HL-60 (cell line): ENCODE results near the gene SNX5.

Source experiments
- DNase-seq, 2 experiments: peaks; one replicate each; pipeline ENCODE4 v3.0.0-alpha.2; 2010 to 2020; ENCODE audit warnings: low read depth in 1 of 2, low spot score in 1 of 2
- H3K27ac ChIP-seq: fragments of 250-450 bp; sonication (Bioruptor Pico); replicated peaks from 2 replicates; pipeline ENCODE4 v1.5.1; 2020; ENCODE audit warnings: mild to moderate bottlenecking, moderate library complexity
- H3K27me3 ChIP-seq: fragments of 250-450 bp; sonication (Bioruptor Pico); 2 replicates; pipeline ENCODE4 v1.5.1; 2021; ENCODE audit warnings: mild to moderate bottlenecking, moderate library complexity; ENCODE audit not compliant: insufficient read depth, poor library complexity, severe bottlenecking
- H3K4me3 ChIP-seq: replicated peaks from 2 replicates; pipeline ENCODE4 v1.5.1; 2011; ENCODE audit warnings: mild to moderate bottlenecking, control low read depth, low read length; ENCODE audit not compliant: insufficient read depth
- CTCF ChIP-seq: IDR thresholded peaks from one replicate; pipeline ENCODE4 v1.5.1; 2011; ENCODE audit warnings: low read length, control low read depth, inconsistent platforms; ENCODE audit not compliant: insufficient read depth
- GABPA ChIP-seq: IDR thresholded peaks from 2 replicates; pipeline ENCODE4 v1.6.1; 2012; ENCODE audit warnings: low read depth
- POLR2AphosphoS5 ChIP-seq: IDR thresholded peaks from 2 replicates; pipeline ENCODE4 v1.6.1; 2012; ENCODE audit warnings: low read depth
- REST ChIP-seq: IDR thresholded peaks from 2 replicates; pipeline ENCODE4 v1.6.1; 2012; ENCODE audit warnings: low read depth; ENCODE audit not compliant: insufficient replicate concordance
- SPI1 ChIP-seq: IDR thresholded peaks from 2 replicates; pipeline ENCODE4 v1.6.1; 2012; ENCODE audit warnings: low read depth, mild to moderate bottlenecking, borderline replicate concordance

SNX5 gene

DNA sequence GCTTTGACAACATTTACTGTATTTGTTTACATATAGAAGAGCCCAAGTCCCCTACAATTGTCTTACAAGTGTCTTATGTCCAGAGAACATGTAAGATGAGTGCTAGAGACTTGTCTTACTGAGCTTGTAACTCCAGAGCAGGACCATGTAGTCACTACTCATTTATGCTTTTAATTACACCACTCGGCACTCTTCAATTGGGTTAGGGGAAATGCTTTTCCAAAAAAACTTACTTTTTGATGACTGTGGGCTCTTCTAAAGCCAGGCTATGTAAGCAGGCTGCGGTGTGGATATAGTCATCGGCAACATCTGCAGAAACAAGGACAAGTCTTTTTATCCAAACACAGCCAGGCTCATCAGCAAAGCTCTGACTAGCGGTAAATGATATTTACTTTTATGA, 18.7 kb downstream of the SNX5 start:
- H3K27ac ChIP-seq = no peak overlapping the region
- TF ChIP-seq CTCF = no peak
- H3K4me3 ChIP-seq = no peak overlapping the region
- H3K27me3 ChIP-seq = no peaks in the 10 kb centered on the region
- no peak for DNase-seq

- no peak for DNase-seq
- H3K27me3 ChIP-seq = no peaks in the 10 kb centered on the region
- no peak overlapping the region for H3K27ac ChIP-seq
- no peak overlapping the region for H3K4me3 ChIP-seq
- TF ChIP-seq POLR2AphosphoS5 (no peak), CTCF (no peak), SPI1 (no peak), REST (no peak), GABPA (no peak)
Measured at GRCh38 chr20:17948442-17948841, 20.2 kb downstream of the SNX5 start.

- TF ChIP-seq SPI1 = no peak
- no peak for TF ChIP-seq CTCF
- no peak for TF ChIP-seq REST
- TF ChIP-seq POLR2AphosphoS5 = no peak
- no peak for TF ChIP-seq GABPA
- no peak overlapping the region for H3K4me3 ChIP-seq
- no peak for DNase-seq
- no peaks in the 10 kb centered on the region for H3K27me3 ChIP-seq
- no peak overlapping the region for H3K27ac ChIP-seq
Measured at GRCh38 chr20:17947474-17947815, 21.1 kb downstream of the SNX5 start.

DNA sequence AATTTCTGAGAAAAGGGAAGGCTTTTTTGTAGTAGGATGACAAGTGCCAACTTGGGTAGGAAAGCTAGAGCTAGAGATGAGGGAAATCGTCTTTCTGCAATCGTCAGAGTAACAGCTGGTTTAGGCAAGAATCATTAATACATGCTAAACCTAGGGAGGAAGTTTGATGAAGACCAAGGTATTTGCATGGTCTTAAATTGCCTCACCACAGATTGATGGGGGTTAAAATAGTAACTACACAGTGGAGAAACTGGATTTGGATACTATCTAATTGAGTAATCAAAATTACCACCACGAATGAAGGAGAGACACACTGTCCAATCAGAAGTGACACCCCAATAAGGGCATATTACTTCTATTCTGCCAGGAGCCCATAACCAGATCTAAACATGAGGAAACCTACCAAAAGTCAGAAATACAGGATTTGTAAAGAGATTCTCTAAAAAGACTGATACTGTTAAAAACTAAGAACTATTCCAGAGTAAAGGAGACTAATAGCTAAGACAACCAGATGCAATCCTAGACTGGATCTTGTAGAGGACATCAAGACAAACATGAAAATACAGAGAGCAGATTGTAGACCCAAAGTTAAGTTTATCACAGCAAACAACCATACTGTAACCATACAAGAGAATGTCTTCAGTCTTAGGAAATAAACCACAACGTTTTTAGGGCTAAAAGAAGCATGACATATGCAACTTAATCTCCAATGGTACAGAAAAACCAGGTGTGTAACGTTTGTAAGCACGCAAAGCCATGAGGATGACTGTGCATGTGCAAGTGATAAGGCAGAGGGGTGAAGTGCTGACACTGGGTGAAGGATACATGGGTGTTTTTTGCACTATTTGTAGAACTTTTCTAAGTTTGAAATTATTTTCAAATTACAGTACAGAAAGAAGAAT, 21.8 kb downstream of the SNX5 start:
- no peak overlapping the region for H3K27ac ChIP-seq
- TF ChIP-seq POLR2AphosphoS5 (no peak), SPI1 (no peak), REST (no peak), CTCF (no peak), GABPA (no peak)
- H3K27me3 ChIP-seq = no peaks in the 10 kb centered on the region
- no peak for DNase-seq
- H3K4me3 ChIP-seq = no peak overlapping the region
